HG03342 (cell line): ENCODE measurements around the gene CBY3.
"Not testable (repeated sequence)": the region's sequence is repeated elsewhere in the genome, so short reads cannot be mapped to it uniquely, and the experiment has no call there.

Experiments used
- ATAC-seq: cut with Tn5 transposase; IDR thresholded peaks from one replicate; pipeline ENCODE4 v1.9.1; 2021; ENCODE audit warnings: mild to moderate bottlenecking, moderate library complexity; ENCODE audit not compliant: unreplicated experiment

CBY3 gene

DNA sequence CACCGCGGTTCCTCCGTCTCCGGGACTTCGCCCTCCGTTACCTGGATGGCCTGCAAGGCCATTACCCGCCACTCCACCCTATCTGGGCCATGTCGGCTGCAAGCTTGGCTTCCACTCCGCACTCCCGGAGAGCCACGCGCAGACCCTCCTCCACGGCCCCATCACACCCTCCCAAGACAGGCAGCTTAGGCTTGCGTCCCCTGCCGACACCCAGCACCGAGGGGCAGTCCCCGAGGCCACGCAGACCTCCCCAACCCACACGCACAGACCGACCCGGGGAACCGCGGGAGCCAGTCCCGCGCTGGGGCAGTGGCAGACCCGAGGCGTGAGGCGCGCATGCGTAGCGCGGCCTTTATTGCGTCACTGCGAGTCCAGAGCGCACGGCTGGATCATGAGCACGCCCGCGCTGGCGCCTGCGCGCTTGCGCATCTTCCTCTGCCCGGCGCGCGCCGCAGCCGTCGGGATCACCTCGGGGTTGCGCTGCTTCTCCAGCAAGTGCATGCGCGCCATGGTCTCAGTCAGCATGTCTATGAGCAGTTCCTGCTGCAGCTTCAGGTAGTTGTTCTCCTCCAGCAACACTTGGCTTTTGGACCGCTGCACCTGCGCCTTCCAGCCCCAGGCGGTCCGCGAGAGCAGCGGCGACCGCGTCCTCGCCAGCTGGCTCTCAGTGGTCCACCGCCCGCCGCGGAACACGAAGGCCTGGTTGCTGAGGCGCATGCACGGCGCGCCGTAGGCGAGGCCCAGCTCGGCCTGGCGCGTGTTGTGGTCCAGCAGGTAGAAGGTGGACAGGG, 2.4 kb downstream of the CBY3 start:
- ATAC-seq = peak; percentile 89

DNA sequence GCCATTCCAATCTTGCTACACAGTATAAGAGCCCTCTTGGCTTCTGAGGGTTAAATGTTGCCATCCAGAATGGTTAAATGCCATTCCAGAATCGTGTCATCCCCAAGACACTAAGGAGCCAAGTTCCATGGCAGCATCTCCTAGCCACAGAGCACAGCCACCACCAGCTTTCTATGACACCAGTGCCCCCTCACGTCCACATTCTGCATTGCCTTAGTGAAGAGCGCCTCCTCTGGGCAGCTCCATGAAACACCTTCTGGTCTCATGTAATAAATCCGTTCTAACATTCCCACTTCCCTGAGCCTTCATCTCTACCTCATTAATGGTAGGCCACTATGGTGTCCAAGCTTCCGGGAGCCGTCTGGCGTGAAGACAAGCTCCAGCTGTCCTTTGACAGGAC, 12.4 kb downstream of the CBY3 start:
- ATAC-seq = no peak

GRCh38 chr5:179661647-179662046, 19.2 kb downstream of the CBY3 start:
- not testable (repeated sequence) for ATAC-seq

GRCh38 chr5:179658179-179658856, 22.5 kb downstream of the CBY3 start:
- ATAC-seq = not testable (repeated sequence)

GRCh38 chr5:179657302-179658178, 23.3 kb downstream of the CBY3 start:
- ATAC-seq = peak; percentile 91

- ATAC-seq = not testable (repeated sequence)
These were observed 27.7 kb downstream of the CBY3 start for GRCh38 chr5:179653135-179653534.

- ATAC-seq = not testable (repeated sequence)
These were observed 30.6 kb downstream of the CBY3 start for GRCh38 chr5:179650245-179650644.

GRCh38 chr5:179649166-179649703, 31.6 kb downstream of the CBY3 start:
- not testable (repeated sequence) for ATAC-seq

DNA sequence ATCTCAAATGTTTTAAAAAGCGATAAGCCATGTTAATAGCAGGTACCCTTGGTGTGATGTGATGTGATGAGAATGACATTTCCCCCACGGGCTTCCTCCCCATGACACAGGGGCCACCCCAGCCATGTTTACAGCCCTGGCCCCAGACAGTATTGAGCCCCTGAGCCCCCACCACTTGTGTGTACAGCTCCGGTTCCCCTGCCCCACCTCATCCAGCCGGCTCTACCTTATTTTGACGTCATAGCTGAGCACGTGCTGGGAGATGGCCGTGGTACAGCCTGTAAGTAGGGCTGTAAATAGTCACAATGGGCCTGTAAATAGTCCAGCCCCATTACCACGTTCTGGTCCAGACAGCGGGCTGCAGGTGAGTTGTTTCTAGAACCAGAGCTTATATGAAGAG, 32.4 kb downstream of the CBY3 start:
- no peak for ATAC-seq

- not testable (repeated sequence) for ATAC-seq
These were observed 36.1 kb downstream of the CBY3 start for GRCh38 chr5:179644766-179645165.

GRCh38 chr5:179643141-179643920, 37.5 kb downstream of the CBY3 start:
- not testable (repeated sequence) for ATAC-seq

DNA sequence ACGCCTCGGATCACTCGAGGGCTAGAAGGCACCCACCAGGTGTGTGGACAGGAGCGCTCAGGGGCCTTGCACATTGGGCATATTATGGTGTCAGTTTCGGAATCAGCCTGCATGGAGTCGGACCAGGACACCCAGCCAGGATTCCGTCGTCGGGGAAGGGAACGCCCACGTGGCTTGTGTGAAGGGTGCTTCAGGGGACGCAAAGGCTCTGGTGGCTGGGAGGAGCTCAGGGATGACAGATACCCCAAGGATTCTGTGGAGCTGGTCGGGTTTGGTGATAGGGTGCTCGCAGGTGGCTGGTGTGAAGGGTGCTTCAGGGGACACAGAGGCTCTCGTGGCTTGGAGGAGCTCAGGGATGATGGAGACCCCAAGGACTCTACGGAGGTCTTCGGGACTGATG, 38.2 kb downstream of the CBY3 start:
- ATAC-seq = not testable (repeated sequence)

GRCh38 chr5:179641745-179642144, 39.1 kb downstream of the CBY3 start:
- not testable (repeated sequence) for ATAC-seq

- not testable (repeated sequence) for ATAC-seq
These were observed 41.5 kb downstream of the CBY3 start for GRCh38 chr5:179639296-179639695.

GRCh38 chr5:179634370-179635172, 46.3 kb downstream of the CBY3 start:
- ATAC-seq = peak; percentile 87

DNA sequence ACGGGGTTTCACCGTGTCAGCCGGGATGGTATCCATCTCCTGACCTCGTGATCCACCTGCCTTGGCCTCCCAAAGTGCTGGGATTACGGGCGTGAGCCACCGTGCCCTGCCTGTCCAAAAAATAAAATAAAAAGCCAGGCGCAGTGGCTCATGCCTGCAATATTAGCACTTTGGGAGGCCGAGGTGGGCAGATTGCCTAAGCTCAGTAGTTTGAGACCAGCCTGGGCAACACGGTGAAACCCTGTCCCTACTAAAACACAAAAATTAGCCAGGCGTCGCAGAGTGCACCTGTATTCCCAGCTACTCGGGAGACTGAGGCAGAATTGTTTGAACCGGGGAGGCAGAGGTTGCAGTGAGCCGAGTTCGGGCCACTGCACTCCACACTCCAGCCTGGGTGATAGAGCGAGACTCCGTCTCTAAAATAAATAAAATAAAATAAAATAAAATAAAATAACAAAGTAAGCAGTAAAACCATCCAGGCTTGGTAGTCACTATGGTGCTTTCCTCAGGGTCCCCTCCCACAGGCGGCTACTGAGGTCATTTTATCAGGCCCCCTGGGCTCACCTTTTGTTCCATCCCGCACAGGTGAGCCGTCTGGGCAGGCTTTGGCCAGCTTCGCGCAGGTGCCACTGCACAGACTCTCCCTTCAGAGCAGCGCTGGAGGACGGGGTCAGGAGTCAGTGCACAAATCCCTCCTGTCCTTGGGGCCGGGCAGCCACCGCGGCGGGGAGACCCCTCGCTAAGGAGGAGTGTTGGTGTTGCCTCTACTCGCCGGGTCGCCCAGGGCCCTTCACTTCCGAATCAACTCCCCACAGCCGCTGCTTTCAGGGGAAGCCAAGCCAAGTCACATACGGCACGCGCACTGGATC, 47.1 kb downstream of the CBY3 start:
- ATAC-seq = peak; percentile 58
